Measurements from ENCODE around the gene ZNF524. TPM values are rescaled to one million over a fixed set of nuclear protein-coding genes. Genes with fewer than 3 reads are reported as not detected.

Gene ZNF524
- total and polyA plus RNA-seq, 9 of the 15 experiments (the other 6 are each of a cell fraction or from before 2014, with no cell fraction given): 0.08 to 15.6 (median 2.9) TPM

- peak; percentile 38; the same call in 1 of the 2 replicates for TF ChIP-seq FOSL1 (tag; conservative IDR thresholded peaks at IDR 0.05)
- TF ChIP-seq GTF2A2 (tag; IDR thresholded peaks at IDR 0.05): no peak
Observed at GRCh38 chr19:55599468-55599841, 633 bp upstream of the ZNF524 start, which contains the start of gene FIZ1 (continued).

- no peak for DNase-seq (ENCODE audit: extremely low read depth in 1 of 4, low spot score in 3 of 4)
- Histone ChIP-seq H3K9me1 (ENCODE audit: control insufficient read depth, insufficient read depth, low read length) (no peaks in the 10 kb centered on the region), H3K27ac (ENCODE audit: extremely low read depth, low read depth, low read length) (peak overlapping the region; percentile 100), H3K27me3 (ENCODE audit: control insufficient read depth in 2 of 2, insufficient read depth in 2 of 2, low read length in 2 of 2) (no peaks in the 10 kb centered on the region), H3K9me3 (replicated peaks; ENCODE audit: control insufficient read depth, insufficient read depth, low read depth, low read length) (peaks cover 2% of the 10 kb centered on the region; the same call in 1 of the 2 replicates), H3K4me2 (ENCODE audit: insufficient read depth, low read length) (peak overlapping the region; percentile 99), H3K9ac (ENCODE audit: insufficient read depth in 1 of 2, low read depth in 2 of 2, low read length in 2 of 2) (peak overlapping the region; percentile 96 to 99), H3K79me2 (ENCODE audit: control insufficient read depth, insufficient read depth, low read length) (peaks cover 20% of the 10 kb centered on the region), H4K20me1 (replicated peaks; ENCODE audit: control insufficient read depth, insufficient read depth, low read length) (no peaks in the 10 kb centered on the region), H3K4me3 (peak overlapping the region; percentile 60), H2AFZ (ENCODE audit: low read depth, low read length) (peak overlapping the region; percentile 53), H3K36me3 (ENCODE audit: control insufficient read depth, insufficient read depth, low read length) (peaks cover 13% of the 10 kb centered on the region; the same call in 2 of the 3 replicates), H3K4me1 (replicated peaks in 1 of 2; ENCODE audit: control insufficient read depth in 2 of 2, insufficient read depth in 2 of 2, low read length in 2 of 2) (peaks cover 24 to 42% of the 10 kb centered on the region in 2 experiments; a peak in 4 of 5 replicates)
- no peak for ATAC-seq
- BruUV-seq (replicated peaks): no TSS peak
- in situ Hi-C loops (cut with MboI) (no loop called here), intact Hi-C loops (cut with micrococcal nuclease) (no loop called here)
- ChIA-PET POLR2A (interaction anchor here (0.6 kb wide), 1 partner anchor 10 kb away, joined by 3 read pairs; no protein-coding TSS in a partner anchor), CTCF (ENCODE audit: low intra/inter-chr PET ratio) (no interaction called here)
- no peak for FAIRE-seq
- 21% methylated on average over 4 of the region's 15 CpGs for WGBS (ENCODE audit: insufficient coverage, low coverage, missing lambda C conversion rate)
- 0 out of 2 replicates have a peak, but pooled peaks have one; percentile 16 for TF ChIP-seq GABPB1 (CRISPR knock-in tag; IDR thresholded peaks at IDR 0.05)
- TF ChIP-seq U2AF2 (optimal IDR thresholded peaks at IDR 0.05; ENCODE audit: low read depth, low read length): no peak
- no peak for TF ChIP-seq USF2 (CRISPR knock-in tag; IDR thresholded peaks at IDR 0.05)
- no peak for TF ChIP-seq RBM34 (IDR thresholded peaks at IDR 0.05; ENCODE audit: borderline replicate concordance, insufficient read depth, low read length)
- TF ChIP-seq MXI1 (IDR thresholded peaks at IDR 0.05; ENCODE audit: low read depth, low read length): no peak
- TF ChIP-seq RBFOX2 (IDR thresholded peaks at IDR 0.05; ENCODE audit: low read depth, low read length): no peak
- no peak for TF ChIP-seq TFAP4 (CRISPR knock-in tag; IDR thresholded peaks at IDR 0.05; ENCODE audit: borderline replicate concordance)
Observed at GRCh38 chr19:55600662-55601028, 557 bp downstream of the ZNF524 start.
